ENCODE data around the gene ITGA1.
"Not testable (repeated sequence)": the region's sequence is repeated elsewhere in the genome, so short reads cannot be mapped to it uniquely, and the experiment has no call there.

ITGA1 gene

DNA sequence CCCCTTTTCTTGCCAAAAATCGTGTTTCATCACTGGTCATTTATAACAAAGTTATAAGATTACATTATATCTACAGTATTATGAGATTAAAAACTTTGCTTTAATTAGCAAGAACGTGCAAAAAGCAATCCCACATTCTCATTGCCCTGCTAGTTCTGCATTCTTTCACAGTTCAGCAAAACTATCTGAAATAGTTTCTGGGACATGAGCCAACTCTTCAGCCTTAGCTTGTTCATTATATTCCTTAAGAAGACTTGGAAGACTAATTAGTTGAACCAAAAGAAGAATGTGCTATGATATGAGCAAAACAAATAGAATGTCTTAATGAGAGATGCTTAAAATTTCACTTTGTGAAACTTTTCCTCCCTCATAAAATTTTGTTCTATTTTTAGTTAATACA, 76.7 kb downstream of the ITGA1 start:
- DNase-seq (ENCODE audit: low read depth in 2 of 2): no peak

DNA sequence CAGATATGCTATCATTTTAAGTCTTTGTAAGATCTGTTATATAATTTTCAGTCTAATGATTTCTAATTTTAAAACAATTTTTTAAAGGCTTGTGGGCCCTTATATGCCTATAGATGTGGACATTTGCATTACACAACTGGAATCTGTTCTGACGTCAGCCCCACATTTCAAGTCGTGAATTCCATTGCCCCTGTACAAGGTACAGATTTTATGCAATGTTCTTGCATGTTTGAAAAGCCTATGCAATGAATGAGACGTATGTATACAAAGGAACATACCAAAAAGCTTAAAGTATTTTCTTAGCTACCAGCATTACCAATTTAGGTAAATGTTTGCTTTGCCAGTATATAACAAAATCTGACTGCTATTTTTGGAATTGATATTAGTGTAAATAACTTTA, 77.2 kb downstream of the ITGA1 start:
- no peak for DNase-seq (ENCODE audit: low read depth in 2 of 2)

DNA sequence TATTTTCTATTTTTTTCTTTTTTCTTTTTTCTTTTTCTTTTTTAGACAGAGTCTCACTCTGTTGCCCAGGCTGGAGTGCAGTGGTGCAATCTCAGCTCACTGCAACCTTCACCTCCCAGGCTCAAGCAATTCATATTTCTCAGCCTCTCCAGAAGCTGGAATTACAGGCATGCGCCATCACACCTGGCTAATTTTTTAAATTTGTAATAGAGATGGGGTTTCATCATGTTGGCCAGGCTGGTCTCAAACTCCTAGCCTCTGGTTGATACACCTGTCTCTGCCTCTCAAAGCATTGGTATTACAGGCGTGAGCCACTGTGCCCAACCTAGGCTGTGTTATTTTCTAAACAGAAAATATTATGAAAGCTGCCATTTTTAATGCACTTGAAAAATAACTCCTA, 78.3 kb downstream of the ITGA1 start:
- not testable (repeated sequence) for DNase-seq (ENCODE audit: low read depth in 2 of 2)

DNA sequence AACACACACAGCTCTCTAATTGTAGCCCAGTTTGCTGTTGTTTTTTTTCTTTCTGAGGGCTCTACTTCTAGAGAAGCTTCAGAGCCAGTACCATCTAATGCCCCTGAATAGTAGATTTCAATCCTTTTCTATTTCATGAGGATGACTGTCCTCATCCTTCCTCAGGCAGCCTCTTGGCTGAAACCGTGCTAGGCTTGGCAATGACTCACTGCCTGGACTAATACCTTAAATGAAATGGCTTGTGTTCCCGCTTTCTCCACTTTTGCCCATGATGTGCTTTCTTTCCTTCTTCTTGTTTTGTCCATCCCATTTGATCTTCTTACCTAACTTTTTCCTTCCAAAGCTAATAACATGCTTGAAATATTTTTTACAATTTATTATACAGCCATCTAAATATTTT, 80.1 kb downstream of the ITGA1 start:
- DNase-seq (ENCODE audit: low read depth in 2 of 2): no peak

DNA sequence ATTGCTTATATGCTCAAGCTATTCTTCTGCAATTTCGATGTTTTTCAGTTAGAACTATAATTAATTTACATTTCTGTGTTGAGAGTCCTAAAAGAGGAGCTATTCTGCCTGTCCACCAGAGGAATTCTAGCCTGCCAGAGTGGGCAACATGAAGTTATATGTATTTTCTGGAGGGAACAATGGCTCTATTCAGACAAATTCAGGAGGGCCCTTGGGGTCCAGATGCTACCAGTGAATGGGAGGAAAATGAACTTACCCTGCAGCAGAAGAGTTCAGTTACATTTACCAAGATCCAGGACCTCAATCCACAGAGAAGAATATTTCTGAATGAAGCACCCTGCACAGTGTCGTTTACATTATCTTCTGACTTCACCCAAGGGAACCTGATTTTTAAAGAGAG, 80.7 kb downstream of the ITGA1 start:
- DNase-seq (ENCODE audit: low read depth in 2 of 2): no peak

DNA sequence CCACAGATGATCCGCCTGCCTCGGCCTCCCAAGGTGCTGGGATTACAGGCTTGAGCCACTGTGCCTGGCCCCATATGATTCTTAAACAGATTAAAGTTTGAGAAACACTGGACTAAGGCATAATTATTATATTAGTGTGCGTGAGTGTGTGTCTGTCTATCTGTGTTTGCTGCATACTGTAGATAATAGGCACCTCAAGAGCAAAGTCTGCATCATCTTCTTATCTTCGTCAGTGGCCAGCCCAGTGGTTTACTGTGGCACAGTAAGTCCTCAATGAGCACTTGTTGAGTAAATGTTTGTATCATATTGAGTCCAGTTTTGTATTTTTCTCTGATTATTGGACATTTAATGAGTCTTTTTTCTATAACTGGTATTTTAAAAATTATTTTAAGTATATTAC, 81.7 kb downstream of the ITGA1 start:
- no peak for DNase-seq (ENCODE audit: low read depth in 2 of 2)

DNA sequence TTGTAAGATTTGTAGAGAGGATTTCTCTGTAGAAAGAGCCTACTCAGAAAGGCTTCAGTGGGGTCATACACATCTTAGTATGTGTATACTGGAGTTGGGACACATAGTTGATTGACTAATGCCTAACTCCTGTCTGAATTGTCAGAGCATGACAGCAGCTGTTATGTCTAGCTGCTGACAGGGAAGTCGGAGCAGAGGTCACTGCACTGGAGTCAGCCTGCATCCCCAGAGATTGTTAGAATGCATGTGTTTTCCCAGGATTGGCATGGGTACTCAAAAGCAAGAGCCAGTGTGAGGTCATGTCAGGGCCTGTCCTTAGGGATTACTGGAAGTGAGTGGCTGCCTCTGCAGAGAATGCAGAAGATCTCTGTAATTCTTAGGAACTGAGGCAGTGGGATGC, 82.7 kb downstream of the ITGA1 start:
- DNase-seq (ENCODE audit: low read depth in 2 of 2): no peak

DNA sequence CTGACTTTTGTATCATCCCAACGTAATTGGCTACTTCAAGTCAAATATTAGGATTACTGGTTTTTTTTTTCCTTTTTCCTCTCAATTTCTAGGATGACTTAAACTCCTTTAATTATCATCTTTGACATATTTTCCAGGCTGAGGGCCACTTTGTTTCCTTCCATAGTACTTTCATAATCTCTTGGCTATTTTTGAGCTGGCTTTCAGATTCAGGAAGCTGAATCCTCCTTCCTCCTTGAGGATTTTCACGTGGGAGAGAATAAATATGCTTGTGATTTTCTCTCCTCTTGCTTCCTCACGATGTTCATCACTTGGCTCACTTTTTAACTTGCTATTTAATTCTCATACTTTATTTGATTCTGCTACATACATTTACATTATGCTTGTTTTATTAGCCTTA, 88.1 kb downstream of the ITGA1 start:
- no peak for DNase-seq (ENCODE audit: low read depth in 2 of 2)

DNA sequence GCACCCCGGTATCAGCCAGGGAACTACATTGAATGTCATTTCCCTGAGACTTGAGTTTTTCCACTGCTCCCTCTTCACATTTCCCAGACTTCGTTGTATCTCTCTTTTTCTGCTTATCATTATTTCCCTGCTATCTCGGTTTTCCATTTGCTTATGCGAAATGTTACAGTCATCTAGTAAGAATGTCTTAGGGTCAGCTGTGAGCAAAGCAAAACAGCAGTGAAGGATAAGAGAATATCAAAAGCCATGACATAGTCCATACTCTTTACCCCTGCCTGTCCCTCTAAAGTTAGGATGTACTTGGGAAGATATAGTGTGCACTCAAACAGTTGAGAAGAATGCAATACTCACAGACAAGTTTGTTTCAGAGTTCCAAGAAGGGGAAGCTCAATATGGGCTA, 88.7 kb downstream of the ITGA1 start:
- DNase-seq (ENCODE audit: low read depth in 2 of 2): no peak

DNA sequence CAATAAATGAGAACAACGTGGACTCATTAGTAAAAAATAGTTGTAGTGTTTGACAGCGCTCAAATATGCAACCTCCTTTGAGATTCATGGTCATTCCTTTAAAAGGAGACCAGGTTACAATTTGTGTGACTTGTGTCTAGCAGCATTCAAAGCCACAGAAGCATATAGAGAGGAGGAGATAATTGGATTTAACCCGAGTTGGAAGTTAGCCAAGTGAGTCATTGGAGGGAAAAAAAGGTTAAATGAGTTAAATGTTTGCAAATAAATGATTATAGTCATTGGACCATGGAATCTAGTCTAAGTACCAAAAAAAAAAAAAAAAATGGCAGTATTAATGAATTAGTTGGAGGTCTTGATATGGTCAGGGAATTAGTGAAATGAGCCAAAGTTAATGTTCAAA, 90.9 kb downstream of the ITGA1 start:
- DNase-seq (ENCODE audit: low read depth in 2 of 2): no peak

DNA sequence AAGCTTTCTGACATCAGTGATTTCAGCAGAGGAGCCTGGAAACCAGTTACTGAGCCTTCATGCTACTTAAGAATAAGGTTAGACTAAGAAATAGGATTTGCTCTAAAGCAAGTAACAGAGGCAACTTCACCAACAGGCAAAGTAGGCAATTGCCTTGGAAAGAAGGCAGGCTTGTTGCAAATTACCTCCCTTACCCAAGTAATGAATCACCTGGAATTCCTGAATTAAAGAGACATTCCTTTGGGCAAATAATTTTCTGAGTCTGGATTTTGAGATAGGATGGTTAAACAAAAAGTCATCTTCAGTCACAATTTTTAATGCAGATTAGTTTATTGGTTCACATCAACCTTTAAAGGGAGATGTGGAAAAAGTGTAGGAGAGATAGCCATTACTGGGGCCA, 92.8 kb downstream of the ITGA1 start:
- no peak for DNase-seq (ENCODE audit: low read depth in 2 of 2)

DNA sequence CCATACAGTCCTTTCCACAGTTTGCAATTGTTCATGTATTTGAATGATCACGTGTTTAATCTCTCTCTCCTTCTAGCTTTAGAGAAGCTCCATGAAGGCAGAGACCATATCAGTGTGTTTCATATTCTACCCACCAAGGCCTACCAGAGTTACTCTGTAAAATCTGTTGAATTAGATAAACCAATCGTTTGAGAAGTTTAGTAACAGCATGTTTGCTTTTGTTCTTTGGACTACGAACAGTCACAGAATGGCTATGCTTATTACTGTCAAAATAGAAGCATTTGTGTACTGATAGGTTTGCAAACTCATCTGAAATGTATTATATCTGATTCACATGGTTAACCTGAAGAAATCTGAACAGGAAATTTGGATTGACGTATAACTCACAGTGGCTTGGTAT, 93.8 kb downstream of the ITGA1 start:
- no peak for DNase-seq (ENCODE audit: low read depth in 2 of 2)

DNA sequence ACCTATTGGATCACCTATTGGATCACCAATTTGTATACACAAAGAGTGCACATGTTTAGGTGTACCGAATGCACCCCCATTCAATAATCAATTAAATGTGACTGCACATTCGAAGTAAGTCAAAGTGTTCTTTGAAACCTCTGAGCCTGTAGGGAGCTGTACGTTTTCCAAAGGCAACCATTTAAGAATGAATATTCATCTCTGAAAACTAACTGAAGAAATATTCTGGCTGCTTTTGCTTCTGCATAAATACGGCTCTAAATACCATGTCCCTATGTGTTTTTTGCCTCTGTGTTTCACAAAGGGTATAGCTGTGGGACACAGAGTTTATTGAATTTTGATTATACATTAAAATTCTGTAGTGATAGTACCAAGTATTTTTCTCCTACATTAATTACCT, 95.4 kb downstream of the ITGA1 start:
- no peak for DNase-seq (ENCODE audit: low read depth in 2 of 2)

DNA sequence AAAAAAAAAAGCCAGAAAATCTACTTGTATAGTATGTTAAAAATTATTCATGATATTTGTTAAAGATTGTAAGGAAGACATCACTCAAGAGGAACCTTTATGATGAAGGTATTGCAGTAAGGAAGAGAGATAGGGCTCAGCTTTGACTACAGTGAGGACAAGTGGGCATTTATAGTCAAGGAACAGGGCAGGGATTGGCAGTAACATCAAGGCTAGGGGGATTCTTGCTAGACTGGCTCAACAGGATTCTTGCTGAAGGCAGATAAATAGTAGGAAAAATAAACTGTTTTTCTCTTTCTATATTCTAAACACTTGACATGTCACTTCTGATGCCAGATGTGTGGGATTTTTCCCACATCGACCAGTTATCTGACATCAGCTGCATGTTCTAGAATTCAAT, 96.7 kb downstream of the ITGA1 start:
- no peak for DNase-seq (ENCODE audit: low read depth in 2 of 2)

DNA sequence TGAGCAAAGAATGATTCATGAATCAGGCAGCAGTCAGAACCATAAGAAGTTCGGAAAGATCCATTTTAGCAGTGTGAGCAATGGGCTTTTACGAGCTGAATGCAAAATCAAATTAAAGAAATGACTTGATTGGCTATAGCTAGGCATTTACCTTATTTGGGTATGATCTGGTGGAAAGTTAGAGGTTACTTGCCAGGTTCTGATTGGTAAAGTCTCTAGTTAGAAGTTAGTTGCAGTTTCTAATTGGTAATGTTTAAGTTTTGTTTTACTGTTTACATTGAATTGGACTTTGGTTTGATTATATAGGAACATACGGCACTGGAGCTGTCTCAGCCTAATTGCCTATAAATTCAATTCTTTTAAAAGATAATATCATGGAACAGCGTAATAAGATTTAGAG, 97.9 kb downstream of the ITGA1 start:
- DNase-seq (ENCODE audit: low read depth in 2 of 2): no peak

DNA sequence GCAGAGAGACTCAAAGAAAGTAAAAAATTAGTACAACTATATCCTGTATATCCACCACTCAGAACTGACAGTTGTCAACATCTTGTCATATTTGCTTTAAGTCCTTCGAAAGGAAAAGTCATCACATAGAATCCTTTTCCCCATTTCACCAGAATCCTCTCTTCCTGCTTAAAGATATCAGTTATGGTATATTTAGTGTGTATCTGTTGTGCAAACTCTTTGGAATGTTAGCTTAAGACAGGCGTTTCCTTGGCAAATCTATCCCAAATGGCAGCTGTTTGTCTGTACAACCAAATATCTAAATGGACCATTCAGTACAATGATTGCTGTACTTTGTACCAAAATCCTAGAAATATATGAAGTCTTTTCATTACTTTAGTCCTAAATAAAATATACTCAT, 98.5 kb downstream of the ITGA1 start:
- DNase-seq (ENCODE audit: low read depth in 2 of 2): no peak

DNA sequence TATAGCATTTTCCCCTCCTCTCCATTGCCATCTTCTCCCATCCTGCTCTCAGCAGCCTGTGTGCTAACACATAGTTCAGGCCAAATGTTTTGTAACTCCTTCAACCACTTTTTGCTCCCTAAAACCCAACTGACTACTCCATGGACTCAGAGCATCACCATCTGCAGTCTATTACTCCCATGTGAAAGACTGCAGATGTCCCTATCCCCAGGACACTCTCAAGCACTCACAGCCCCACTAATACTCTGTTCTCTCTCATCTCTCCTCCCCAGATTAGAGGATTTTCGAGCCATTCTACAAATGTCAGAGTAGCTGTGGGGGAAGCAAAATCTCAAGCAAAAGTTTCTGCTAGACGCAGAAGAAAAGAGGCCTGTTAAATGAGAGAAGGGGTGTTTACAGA, 99.3 kb downstream of the ITGA1 start:
- no peak for DNase-seq (ENCODE audit: low read depth in 2 of 2)

DNA sequence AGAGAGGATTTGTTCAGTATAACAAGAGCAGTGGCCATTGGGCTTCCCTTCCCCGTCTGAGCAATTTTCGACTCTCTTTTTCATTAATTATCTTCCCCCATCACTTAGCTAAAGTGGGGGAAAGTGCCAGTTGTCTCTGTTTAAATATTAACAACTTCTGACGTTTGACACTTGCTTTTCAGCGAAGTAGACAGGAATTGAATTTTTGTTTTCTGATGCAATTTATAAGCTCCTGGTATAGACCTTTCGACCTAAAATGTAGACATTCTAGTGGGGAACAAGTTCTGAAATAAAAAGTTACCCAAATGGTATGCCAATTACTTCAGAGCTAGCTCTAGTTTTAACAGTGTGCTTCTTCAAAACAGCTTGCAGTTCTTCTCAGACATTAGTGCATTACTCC, 100.6 kb downstream of the ITGA1 start:
- no peak for DNase-seq (ENCODE audit: low read depth in 2 of 2)

DNA sequence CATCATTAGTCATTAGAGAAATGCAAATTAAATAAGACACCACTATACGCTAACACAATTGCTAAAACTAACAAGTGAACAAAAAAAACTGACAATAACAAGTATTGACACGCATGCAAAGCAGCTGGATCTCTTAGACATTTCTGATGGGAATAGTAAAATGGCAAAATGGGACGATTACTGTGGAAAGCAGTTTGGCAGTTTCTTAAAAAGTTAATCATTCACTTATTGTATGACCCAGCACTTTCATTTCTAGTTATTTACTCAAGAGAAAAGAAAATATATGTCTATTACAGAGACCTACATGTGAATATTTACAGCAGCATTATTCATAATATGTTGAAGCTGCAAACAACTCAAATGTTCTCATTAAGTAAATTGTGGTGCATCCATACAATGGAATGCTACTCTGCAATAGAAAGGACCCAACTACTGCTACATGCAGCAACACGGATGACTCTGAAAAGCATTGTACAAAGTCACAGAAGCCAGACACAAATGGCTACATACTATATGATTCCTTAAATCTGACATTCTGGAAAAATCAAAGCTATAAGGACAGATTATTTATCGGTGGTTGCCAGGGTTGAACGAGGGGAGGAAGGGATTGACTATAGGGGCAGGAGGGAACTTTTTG, 104.6 kb downstream of the ITGA1 start:
- DNase-seq (ENCODE audit: low read depth in 2 of 2): no peak

DNA sequence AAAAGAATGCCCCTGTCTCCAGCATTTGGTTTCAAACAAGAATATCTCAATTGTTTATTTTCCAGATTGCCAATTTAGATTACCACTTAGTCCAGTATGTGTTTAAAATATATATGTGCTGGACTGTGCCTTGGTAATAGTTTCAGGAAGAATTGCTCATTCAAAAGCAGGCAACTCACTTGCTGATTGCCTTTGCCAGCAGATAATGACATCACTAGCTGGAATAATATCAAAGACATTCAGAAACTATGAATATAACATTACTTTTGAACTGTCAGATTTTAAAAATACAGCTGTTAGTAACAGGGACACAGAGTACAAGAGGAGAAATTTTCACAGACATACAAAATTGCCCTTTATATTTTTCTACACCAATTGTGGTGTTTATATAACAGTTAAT, 105.4 kb downstream of the ITGA1 start:
- no peak for DNase-seq (ENCODE audit: low read depth in 2 of 2)

DNA sequence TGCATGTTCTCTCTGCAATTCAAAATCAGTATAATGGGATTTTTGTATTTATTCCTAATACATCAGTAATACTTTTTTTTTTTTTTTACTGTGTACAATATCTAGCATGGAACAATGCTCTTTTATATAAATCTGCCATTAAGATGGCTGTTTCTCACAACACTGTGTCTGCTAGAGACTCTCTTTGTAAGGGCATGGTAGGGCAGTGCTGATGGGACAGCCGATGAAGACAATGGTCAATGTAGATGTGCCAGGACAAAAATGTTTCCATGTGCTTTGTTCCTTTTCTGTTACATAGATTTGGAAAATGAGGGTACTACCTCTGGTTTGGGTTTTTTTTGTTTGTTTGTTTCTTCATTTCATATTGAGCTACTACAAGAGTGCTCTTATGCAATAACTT, 106.1 kb downstream of the ITGA1 start:
- no peak for DNase-seq (ENCODE audit: low read depth in 2 of 2)

DNA sequence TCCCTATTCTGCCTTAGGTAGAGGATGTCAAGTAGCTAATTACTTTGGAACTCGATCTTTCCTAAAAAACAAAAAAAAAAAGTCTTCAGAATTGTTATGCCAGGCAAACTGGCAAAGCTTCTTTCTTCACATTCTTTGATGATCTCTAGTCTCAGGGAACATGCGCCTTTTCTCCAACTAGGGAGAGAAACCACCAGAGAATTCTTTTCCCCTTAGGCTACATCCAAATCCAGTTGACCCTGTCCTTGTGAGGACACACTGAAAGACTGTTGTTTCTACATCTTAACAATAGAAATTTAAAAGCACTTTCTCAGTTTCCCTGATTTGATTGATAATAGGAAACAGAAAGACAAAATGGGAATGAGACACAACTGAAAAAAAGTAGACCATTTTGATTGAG, 106.7 kb downstream of the ITGA1 start:
- no peak for DNase-seq (ENCODE audit: low read depth in 2 of 2)

DNA sequence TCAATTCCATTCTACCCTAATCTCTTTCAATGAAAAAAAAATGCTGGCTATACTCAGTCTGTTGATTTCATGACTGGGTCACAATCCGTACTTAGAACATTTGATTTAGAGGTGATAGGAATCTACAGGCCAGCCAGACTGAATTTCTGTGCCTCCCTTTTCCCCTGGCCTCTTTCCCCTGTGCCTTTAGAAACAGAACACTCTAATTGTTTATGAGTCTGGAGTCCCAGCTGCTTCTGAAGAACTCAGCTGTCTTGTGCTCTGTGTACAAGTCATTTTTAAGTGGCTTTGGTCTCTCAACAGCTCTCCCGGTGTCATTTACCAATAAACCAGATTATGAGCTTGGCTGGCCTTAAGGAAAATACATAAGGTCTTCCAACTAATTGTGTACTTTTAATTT, 107.4 kb downstream of the ITGA1 start:
- DNase-seq (ENCODE audit: low read depth in 2 of 2): no peak

DNA sequence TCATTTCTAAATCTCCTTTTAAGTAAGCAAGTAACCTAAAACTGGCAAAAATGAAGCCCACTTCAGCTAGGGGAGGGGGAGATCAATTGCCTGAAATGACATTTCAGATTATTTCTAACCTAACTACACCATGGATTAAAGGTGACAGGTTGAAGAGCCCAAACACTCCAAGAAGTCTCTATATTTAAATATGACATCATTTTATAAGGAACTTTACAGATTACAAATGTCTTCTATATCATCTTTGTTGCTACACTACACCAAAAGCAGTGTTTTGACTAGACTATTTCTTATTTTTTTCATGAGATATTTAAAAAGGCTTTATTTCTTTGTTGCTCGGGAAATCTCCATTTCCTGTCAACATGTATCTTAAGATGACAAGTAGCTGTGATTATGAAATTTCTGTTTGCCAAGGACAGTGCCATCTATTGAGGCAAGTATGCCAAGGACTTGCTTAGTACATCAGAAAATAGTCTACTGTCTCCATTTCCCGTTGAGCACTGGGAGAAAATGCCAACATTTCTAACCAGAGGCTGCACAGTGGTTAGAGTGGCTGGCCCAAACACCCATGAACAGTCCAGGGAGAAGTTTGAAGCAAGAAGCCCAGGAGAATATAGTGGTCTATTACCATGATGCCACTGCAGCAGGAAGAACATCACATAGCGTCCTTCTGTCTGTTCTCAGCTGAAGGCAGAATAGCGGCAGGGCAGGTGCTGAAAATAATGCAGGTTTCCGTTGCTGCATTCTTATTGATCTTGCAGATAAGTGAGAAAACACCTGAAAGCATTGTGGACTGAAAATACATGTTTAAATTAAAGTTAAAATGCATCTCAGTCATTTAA, 108.1 kb downstream of the ITGA1 start:
- no peak for DNase-seq (ENCODE audit: low read depth in 2 of 2)
